CD4-positive, alpha-beta T cell treated with Interferon gamma for 1 hour (primary cell): ENCODE results near the gene BTBD1.
A peak's percentile ranks its signal among the peaks of the same experiment; 100 is the strongest.
"Not testable (repeated sequence)": the region's sequence is repeated elsewhere in the genome, so short reads cannot be mapped to it uniquely, and the experiment has no call there.

ENCODE experiments used
- DNase-seq: peaks from one replicate; pipeline ENCODE4 v3.0.0-alpha.2; 2020

The BTBD1 gene

DNA sequence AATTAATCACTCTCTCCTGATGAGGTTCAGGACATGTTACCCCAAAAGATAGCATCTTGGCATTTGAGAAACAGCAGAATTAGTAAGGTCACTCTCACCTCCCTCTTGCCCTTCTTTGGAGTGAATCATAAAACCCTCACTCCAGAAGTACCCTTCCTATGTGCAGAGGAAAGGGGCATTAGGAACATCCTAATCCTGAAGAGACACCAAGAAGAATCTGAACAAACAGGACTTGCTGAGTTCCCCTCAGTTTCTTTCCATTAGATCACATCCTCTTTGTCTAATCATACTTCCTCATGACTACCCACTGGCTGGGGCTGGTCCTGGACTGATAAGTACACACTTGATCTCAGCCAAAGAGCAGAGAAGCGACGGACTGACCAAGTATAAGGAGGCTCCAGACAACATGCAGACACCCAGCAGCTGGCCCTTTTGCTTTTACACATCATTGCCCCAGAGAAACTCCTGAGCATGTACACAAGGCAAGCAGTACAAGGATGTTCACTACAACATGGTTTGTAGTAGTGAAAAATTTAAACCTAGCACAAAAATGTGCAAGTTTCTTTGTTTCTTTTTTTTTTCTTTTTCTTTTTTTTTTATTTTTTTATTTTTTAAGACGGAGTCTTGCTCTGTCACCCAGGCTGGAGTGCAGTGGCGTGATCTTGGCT lies 25.4 kb upstream of the BTBD1 start:
- DNase-seq: peak; percentile 33

DNA sequence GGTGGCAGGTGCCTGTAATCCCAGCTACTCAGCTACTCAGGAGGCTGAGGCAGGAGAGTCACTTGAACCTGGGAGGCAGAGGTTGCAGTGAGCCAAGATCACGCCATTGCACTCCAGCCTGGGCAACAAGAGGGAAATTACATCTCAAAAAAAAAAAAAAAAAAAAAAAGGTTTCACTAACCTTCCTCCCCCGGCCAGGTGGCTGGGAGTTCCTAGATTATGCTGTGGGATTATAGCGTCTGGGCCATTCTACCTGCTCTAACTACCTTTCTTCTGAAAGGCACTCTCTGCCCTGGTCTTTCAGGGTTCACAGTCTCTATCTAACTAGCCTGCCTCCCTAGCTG lies 24.9 kb upstream of the BTBD1 start:
- not testable (repeated sequence) for DNase-seq

DNA sequence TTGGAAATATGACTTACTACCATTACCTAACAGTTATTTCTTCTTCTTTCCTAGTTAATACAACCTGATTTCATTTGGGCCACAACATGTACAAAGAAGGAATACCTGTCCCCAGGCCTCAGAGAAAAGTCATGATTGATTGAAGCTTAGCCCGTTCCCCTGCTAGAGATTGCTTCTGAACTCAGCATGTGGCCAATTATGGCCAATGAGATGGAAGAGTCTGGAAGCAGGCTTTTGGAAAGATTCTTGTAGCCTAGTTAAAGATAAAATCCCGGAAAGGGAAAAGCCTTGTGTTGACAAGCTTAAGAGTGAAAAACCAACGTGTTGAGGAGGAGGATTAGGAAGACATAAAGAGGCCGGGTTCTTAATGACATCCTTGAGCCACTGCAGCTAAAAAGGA lies 23.4 kb upstream of the BTBD1 start:
- DNase-seq: no peak

GRCh38 chr15:83088876-83089275 lies 21.8 kb upstream of the BTBD1 start:
- DNase-seq: no peak

GRCh38 chr15:83087576-83087975 lies 20.5 kb upstream of the BTBD1 start:
- DNase-seq: no peak

- not testable (repeated sequence) for DNase-seq
Measured at GRCh38 chr15:83085864-83086552, 19.0 kb upstream of the BTBD1 start.

- DNase-seq: not testable (repeated sequence)
Measured at GRCh38 chr15:83085461-83085860, 18.4 kb upstream of the BTBD1 start.

- no peak for DNase-seq
Measured at GRCh38 chr15:83082730-83083386, 15.8 kb upstream of the BTBD1 start.

GRCh38 chr15:83081256-83082014 lies 14.4 kb upstream of the BTBD1 start:
- DNase-seq: no peak

- no peak for DNase-seq
Measured at GRCh38 chr15:83078712-83079111, 11.7 kb upstream of the BTBD1 start.

GRCh38 chr15:83077491-83078230 lies 10.6 kb upstream of the BTBD1 start:
- DNase-seq: no peak

GRCh38 chr15:83069211-83069642 lies 2.2 kb upstream of the BTBD1 start:
- DNase-seq: peak; percentile 57

DNA sequence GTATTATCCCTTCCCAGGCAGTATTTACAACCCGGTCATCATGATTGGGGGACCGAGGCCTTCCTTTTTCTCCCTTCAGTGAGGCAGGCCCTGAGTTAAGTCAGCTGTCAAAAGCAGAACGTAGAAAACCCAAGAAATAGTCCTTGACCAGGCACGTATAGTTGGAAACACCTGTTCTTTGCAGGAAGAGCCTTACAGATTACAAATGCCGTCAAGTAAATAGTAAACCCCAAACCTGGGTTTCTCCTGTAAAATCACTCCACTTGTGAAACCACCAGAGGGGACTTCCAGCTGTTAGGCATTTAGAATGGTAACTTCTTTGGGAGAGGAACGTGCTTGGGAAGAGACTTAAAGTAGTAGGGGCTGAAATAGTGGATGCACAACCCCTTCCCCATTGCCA lies 1.0 kb upstream of the BTBD1 start:
- no peak for DNase-seq

DNA sequence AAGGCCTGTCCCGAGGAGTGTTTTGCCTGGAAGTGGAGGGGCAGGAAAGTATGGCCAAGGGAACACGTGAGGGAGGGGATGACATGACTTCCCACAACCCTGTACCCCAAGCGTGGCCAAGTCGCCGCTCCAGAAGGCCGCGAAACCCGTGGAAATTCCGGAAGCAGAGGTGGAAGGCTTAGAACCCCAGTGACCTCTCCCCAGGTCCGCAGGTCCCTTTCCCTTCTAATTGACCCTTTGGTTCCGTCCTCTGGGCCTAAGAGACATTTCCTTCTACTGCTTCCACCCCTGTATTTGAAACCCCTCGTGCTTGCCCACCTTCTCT lies 548 bp upstream of the BTBD1 start:
- no peak for DNase-seq

GRCh38 chr15:83066034-83066733 lies 868 bp downstream of the BTBD1 start:
- no peak for DNase-seq

DNA sequence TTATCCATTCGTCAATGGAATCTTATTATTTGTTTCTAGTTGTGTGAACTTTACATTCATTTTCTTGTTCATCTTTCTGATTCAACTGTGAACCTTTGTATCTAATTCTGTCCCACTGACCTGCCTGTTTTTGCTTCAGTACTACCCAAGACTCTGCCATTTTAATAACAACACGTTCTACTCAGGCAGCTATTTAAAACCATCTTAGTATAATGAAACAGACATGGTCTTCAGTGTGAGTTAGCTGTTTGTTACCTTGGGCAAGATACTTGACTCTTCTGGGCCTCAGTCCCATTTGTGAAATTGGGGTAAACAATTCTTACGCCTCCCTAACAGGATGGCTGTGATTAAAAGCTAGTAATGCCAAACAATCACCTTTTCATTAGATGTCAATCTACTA lies 1.6 kb downstream of the BTBD1 start:
- DNase-seq: no peak

DNA sequence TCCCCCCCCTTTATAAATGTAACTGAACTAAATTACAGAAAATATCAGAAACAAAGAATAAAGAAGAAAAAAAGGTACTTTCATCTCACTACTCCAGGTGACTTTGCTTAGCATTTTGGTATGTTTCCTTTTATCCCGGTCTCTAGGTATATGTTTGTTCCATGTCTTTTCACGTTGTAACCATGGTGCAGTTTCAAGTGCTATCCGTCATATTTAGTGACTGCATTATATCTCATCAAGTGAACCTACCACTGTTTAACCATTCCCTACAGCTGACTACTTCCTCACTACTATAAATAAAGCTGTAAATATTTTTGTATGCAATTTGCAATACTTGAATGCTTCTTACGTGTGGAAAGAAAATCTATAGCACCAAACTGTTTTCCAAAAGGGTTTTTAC lies 2.2 kb downstream of the BTBD1 start:
- DNase-seq: no peak

GRCh38 chr15:83063551-83063950 lies 3.5 kb downstream of the BTBD1 start:
- DNase-seq: no peak

DNA sequence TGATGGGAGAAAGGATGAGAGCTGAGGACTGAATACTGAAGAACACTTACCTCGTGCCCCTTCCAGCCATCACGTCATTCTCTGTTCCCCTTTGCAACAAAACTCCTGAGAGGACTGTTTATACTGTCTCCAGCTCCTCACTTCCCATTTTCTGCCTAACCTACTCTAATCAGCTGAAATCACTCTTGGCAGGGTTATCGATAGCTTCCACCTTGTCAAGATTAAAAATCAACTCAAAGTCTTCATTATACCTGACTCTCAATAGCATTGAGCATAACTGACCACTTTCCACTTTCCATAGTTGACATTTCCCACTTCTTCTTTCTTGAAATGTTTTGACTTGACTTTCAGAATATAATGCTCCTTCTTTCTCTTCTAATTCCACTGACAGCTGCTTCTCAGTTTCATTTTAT lies 4.3 kb downstream of the BTBD1 start:
- no peak for DNase-seq

DNA sequence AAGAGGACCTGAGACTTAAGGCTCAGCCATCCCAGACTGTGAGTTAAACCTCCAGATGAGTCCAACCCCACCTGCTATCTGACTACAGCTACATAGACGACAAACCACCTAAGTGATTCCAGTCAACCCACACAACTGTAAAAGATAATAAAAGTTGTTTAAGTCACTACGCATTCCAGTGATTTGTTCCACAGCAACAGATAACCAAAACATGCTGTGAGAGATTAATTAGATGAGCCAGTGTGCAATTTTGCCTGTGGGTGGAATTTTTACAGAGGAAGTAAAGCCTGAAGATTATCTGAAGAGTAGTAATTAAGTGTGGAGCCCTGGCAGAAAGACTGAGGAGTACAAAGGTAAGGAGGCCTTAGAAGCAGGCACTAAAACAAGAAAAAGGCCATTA lies 5.4 kb downstream of the BTBD1 start:
- no peak for DNase-seq

GRCh38 chr15:83057696-83058376 lies 9.2 kb downstream of the BTBD1 start:
- DNase-seq: no peak

- no peak for DNase-seq
Measured at GRCh38 chr15:83057002-83057401, 10.1 kb downstream of the BTBD1 start.
